K562 (cell line): ENCODE measurements around the gene USPL1. TPM values are rescaled to one million over a fixed set of nuclear protein-coding genes. Genes with fewer than 3 reads are reported as not detected.

Source experiments
- ASH1L ChIP-seq: fragments of 450-650 bp; IDR thresholded peaks from 2 replicates; pipeline ENCODE4 v1.6.1; 2018; ENCODE audit warnings: borderline replicate concordance, mild to moderate bottlenecking, low read depth; ENCODE audit not compliant: partially characterized antibody
- CBFA2T2 ChIP-seq: fragments of 450-650 bp; conservative IDR thresholded peaks from 2 replicates; pipeline ENCODE4 v1.6.1; 2017; ENCODE audit warnings: mild to moderate bottlenecking
- FOXA3 ChIP-seq, 2 experiments: fragments of 450-650 bp in 1 of 2; sonication (generic) in 1 of 2; formaldehyde crosslinking; IDR thresholded peaks in 1 of 2; conservative IDR thresholded peaks in 1 of 2; 2 replicates each; pipeline versions ENCODE4 v1.4.0 to v1.8.0; 2020 to 2022; ENCODE audit warnings: mild to moderate bottlenecking in 2 of 2, missing genetic modification reagents in 1 of 2
- GABPB2 ChIP-seq: fragments of 250-450 bp; sonication (Bioruptor Pico); conservative IDR thresholded peaks from 2 replicates; pipeline ENCODE4 v1.5.1; 2021; ENCODE audit warnings: mild to moderate bottlenecking
- KDM5B ChIP-seq: fragments of 200-600 bp; sonication (generic); IDR thresholded peaks from 2 replicates; pipeline ENCODE4 v1.6.1; 2012; ENCODE audit warnings: low read depth, mild to moderate bottlenecking, moderate library complexity, low read length, control low read depth, inconsistent platforms; ENCODE audit not compliant: insufficient replicate concordance
- NFE2L1 ChIP-seq: fragments of 450-650 bp; IDR thresholded peaks from 2 replicates; pipeline ENCODE4 v1.6.1; 2016; ENCODE audit warnings: missing genetic modification characterization, low read depth, mild to moderate bottlenecking, missing compliant biosample characterization, moderate library complexity, borderline replicate concordance
- PHF8 ChIP-seq: fragments of 200-600 bp; sonication (generic); IDR thresholded peaks from 2 replicates; pipeline ENCODE4 v1.6.1; 2012; ENCODE audit warnings: mixed run types, mild to moderate bottlenecking, inconsistent platforms, low read length, moderate library complexity, borderline replicate concordance
- RAD51 ChIP-seq: fragments of 450-650 bp; IDR thresholded peaks from 2 replicates; pipeline ENCODE4 v1.7.1; 2016; ENCODE audit warnings: low read depth, mild to moderate bottlenecking, borderline replicate concordance
- RCOR1 ChIP-seq, 2 experiments: IDR thresholded peaks; 2 replicates each; pipeline ENCODE4 v1.6.1; 2012; ENCODE audit warnings: low read depth in 2 of 2, low read length in 2 of 2, borderline replicate concordance in 1 of 2, improper control_type of control experiment in 1 of 2
- SIN3A ChIP-seq, 2 experiments: fragments of 150-350 bp in 1 of 2; IDR thresholded peaks; 2 replicates each; pipeline ENCODE4 v1.6.1; 2011 to 2016; ENCODE audit warnings: borderline replicate concordance in 2 of 2, low read depth in 2 of 2, low read length in 2 of 2, mild to moderate bottlenecking in 2 of 2, moderate library complexity in 2 of 2; ENCODE audit not compliant: control insufficient read depth in 1 of 2
- SMAD1 ChIP-seq: fragments of 150-350 bp; IDR thresholded peaks from 2 replicates; pipeline ENCODE4 v1.6.1; 2014; ENCODE audit warnings: low read length, low read depth; ENCODE audit not compliant: partially characterized antibody
- VEZF1 ChIP-seq: fragments of 200-800 bp; sonication (Bioruptor generic); IDR thresholded peaks from 2 replicates; pipeline ENCODE4 v1.6.1; 2017; ENCODE audit warnings: missing genetic modification characterization, missing compliant biosample characterization
- YY1 ChIP-seq, 3 experiments: IDR thresholded peaks; 2 replicates each; pipeline ENCODE4 v1.6.1; 2011; ENCODE audit warnings: low read length in 2 of 3, mild to moderate bottlenecking in 2 of 3, moderate library complexity in 2 of 3, borderline replicate concordance in 1 of 3, control low read depth in 1 of 3, low read depth in 1 of 3; ENCODE audit not compliant: insufficient read depth in 3 of 3, insufficient replicate concordance in 2 of 3, control insufficient read depth in 1 of 3, insufficient read length in 1 of 3; ENCODE audit errors: extremely low read depth in 1 of 3
- ZNF12 ChIP-seq: sonication (generic); formaldehyde crosslinking; IDR thresholded peaks from 2 replicates; pipeline ENCODE4 v1.4.0; 2020; ENCODE audit warnings: mild to moderate bottlenecking, missing genetic modification reagents
- ZNF274 ChIP-seq: IDR thresholded peaks from 2 replicates; pipeline ENCODE4 v1.6.1; 2011; ENCODE audit warnings: low read depth, mild to moderate bottlenecking, low read length, moderate library complexity, borderline replicate concordance
- ZNF696 ChIP-seq: fragments of 250-450 bp; sonication (Bioruptor Pico); conservative IDR thresholded peaks from 2 replicates; pipeline ENCODE4 v1.4.0; 2020; ENCODE audit warnings: mild to moderate bottlenecking, moderate library complexity
- polyA plus RNA-seq, 8 experiments: library from polyadenylated mRNA; depleted of rRNA in 4 of 8; stranded (reverse) in 5 of 8; unstranded in 3 of 8; fragments of >200 nt; fragmentation: Nextera tagmentation in 2 of 8; fragmentation: Illumina TruSeq in 1 of 8; extraction: Ambion mirVana in 2 of 8; extraction: Trizol in 1 of 8; gene quantifications; 2 replicates each; pipeline versions ENCODE4 v1.2.1 to v1.2.3, GENCODE V29; 2011 to 2014; ENCODE audit warnings: inconsistent platforms in 1 of 8, missing spikeins in 1 of 8
- total RNA-seq, 7 experiments: library from RNA; depleted of rRNA in 6 of 7; stranded (reverse); fragments of >200 nt in 6 of 7; fragmentation: Illumina TruSeq in 2 of 7; extraction: Trizol in 2 of 7; gene quantifications; 2 replicates each; pipeline versions ENCODE4 v1.2.1 to v1.2.3, GENCODE V29; 2011 to 2021; ENCODE audit warnings: low replicate concordance in 1 of 7
- TF ChIP-seq, protein P1 (sequence below): fragments of 450-650 bp; IDR thresholded peaks from 2 replicates; pipeline ENCODE4 v1.6.1; 2017; ENCODE audit warnings: antibody characterized with exemption

USPL1 gene
- total and polyA plus RNA-seq, 9 of the 15 experiments (the other 6 are each of a cell fraction or from before 2014, with no cell fraction given), result 5.5 to 18.0 (median 12.0) TPM

- no peak for TF ChIP-seq ASH1L
- no peak for TF ChIP-seq GABPB2 (CRISPR knock-in tag)
- TF ChIP-seq, protein P1, sequence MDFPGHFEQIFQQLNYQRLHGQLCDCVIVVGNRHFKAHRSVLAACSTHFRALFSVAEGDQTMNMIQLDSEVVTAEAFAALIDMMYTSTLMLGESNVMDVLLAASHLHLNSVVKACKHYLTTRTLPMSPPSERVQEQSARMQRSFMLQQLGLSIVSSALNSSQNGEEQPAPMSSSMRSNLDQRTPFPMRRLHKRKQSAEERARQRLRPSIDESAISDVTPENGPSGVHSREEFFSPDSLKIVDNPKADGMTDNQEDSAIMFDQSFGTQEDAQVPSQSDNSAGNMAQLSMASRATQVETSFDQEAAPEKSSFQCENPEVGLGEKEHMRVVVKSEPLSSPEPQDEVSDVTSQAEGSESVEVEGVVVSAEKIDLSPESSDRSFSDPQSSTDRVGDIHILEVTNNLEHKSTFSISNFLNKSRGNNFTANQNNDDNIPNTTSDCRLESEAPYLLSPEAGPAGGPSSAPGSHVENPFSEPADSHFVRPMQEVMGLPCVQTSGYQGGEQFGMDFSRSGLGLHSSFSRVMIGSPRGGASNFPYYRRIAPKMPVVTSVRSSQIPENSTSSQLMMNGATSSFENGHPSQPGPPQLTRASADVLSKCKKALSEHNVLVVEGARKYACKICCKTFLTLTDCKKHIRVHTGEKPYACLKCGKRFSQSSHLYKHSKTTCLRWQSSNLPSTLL, result no peak
- TF ChIP-seq ZNF274, result no peak
- TF ChIP-seq RAD51, result peak; percentile 85
- TF ChIP-seq KDM5B, result peak; percentile 86
- TF ChIP-seq NFE2L1, result no peak
- TF ChIP-seq YY1 (IDR thresholded peaks at IDR 0.05; ENCODE audit: borderline replicate concordance in 1 of 3, control insufficient read depth in 1 of 3, extremely low read depth in 1 of 3, insufficient read depth in 3 of 3, insufficient read length in 1 of 3, insufficient replicate concordance in 2 of 3, low read depth in 1 of 3, low read length in 2 of 3), result peak in 1 of 3 experiments; percentile 25
- peak; percentile 22 for TF ChIP-seq SMAD1
- no peak for TF ChIP-seq PHF8
- 0 out of 4 replicates have a peak, but pooled peaks of 1 of the 2 experiments have one; percentile 18 for TF ChIP-seq RCOR1 (IDR thresholded peaks at IDR 0.05; ENCODE audit: borderline replicate concordance in 1 of 2, low read depth in 2 of 2, low read length in 2 of 2)
- TF ChIP-seq FOXA3 (CRISPR knock-in tag; conservative IDR thresholded peaks at IDR 0.05 in 1 of 2, IDR thresholded peaks at IDR 0.05 in 1 of 2), result no peak
- TF ChIP-seq ZNF696 (CRISPR knock-in tag), result no peak
- TF ChIP-seq CBFA2T2, result 0 out of 2 replicates have a peak, but pooled peaks have one; percentile 30
- no peak for TF ChIP-seq ZNF12 (CRISPR knock-in tag)
- no peak for TF ChIP-seq VEZF1 (CRISPR knock-in tag)
- peak in 1 of 2 experiments; percentile 50; a peak in 1 of 4 replicates for TF ChIP-seq SIN3A (IDR thresholded peaks at IDR 0.05; ENCODE audit: borderline replicate concordance in 2 of 2, control insufficient read depth in 1 of 2, low read depth in 2 of 2, low read length in 2 of 2)
Measured at GRCh38 chr13:30616927-30617314, 799 bp upstream of the USPL1 start (continued).
